ENCODE results near the gene SDF4.

The SDF4 gene

GRCh38 chr1:1231400-1232207 lies at the start of gene SDF4:
TSS of gene SDF4 (minus strand) at chr1:1232001. CDS start at chr1:1228772, 3,229 bp downstream.
- DNase-seq, result peak; percentile 79 to 98

GRCh38 chr1:1280782-1281481 lies 49.1 kb upstream of the SDF4 start:
- DNase-seq, result no peak

GRCh38 chr1:1279028-1279427 lies 47.2 kb upstream of the SDF4 start:
- DNase-seq, result no peak

- no peak for DNase-seq
Measured at GRCh38 chr1:1278620-1279019, 46.8 kb upstream of the SDF4 start.

GRCh38 chr1:1275836-1276235 lies 44.0 kb upstream of the SDF4 start:
- no peak for DNase-seq

- DNase-seq, result no peak
Measured at GRCh38 chr1:1274931-1275431, 43.2 kb upstream of the SDF4 start.

GRCh38 chr1:1274299-1274930 lies 42.6 kb upstream of the SDF4 start:
- no peak for DNase-seq

GRCh38 chr1:1273512-1274298 lies 41.9 kb upstream of the SDF4 start, which contains the start of gene UBE2J2:
TSS of gene UBE2J2 (minus strand) at chr1:1273854. CDS start at chr1:1267992, 5,862 bp downstream.
- DNase-seq, result peak; percentile 46 to 94

GRCh38 chr1:1273209-1273511 lies 41.4 kb upstream of the SDF4 start:
- DNase-seq, result no peak

GRCh38 chr1:1272341-1273208 lies 40.8 kb upstream of the SDF4 start:
- no peak for DNase-seq

- no peak for DNase-seq
Measured at GRCh38 chr1:1270813-1271212, 39.0 kb upstream of the SDF4 start.

GRCh38 chr1:1268284-1268682 lies 36.5 kb upstream of the SDF4 start:
- no peak for DNase-seq

- DNase-seq, result no peak
Measured at GRCh38 chr1:1267488-1268283, 35.9 kb upstream of the SDF4 start.

- DNase-seq, result no peak
Measured at GRCh38 chr1:1264868-1265272, 33.1 kb upstream of the SDF4 start.

GRCh38 chr1:1264026-1264425 lies 32.2 kb upstream of the SDF4 start:
- no peak for DNase-seq

GRCh38 chr1:1262758-1263157 lies 31.0 kb upstream of the SDF4 start:
- DNase-seq, result no peak

GRCh38 chr1:1262071-1262470 lies 30.3 kb upstream of the SDF4 start:
- no peak for DNase-seq

- DNase-seq, result no peak
Measured at GRCh38 chr1:1260843-1261560, 29.2 kb upstream of the SDF4 start.

- DNase-seq, result no peak
Measured at GRCh38 chr1:1259951-1260600, 28.3 kb upstream of the SDF4 start.

GRCh38 chr1:1259540-1259939 lies 27.7 kb upstream of the SDF4 start:
- no peak for DNase-seq
